Stimulated activated CD8-positive, alpha-beta memory T cell treated with anti-CD3 and anti-CD28 coated beads, Interleukin-12 subunit alpha, Interleukin-12 subunit beta, amount 100 ng/mL, for 24 hours (primary cell): ENCODE measurements around the gene LMX1A.

ENCODE experiments used
- DNase-seq: peaks from one replicate; pipeline ENCODE4 v3.0.0-alpha.2; 2020; ENCODE audit errors: extremely low read depth

LMX1A gene

GRCh38 chr1:165222580-165222979 is 133.9 kb downstream of the LMX1A start:
- no peak for DNase-seq

- no peak for DNase-seq
Observed at GRCh38 chr1:165218731-165219130, 137.8 kb downstream of the LMX1A start.

- no peak for DNase-seq
Observed at GRCh38 chr1:165217958-165218357, 138.6 kb downstream of the LMX1A start.

GRCh38 chr1:165216254-165216653 is 140.3 kb downstream of the LMX1A start:
- no peak for DNase-seq

- DNase-seq: no peak
Observed at GRCh38 chr1:165215676-165216075, 140.8 kb downstream of the LMX1A start.

GRCh38 chr1:165212229-165212628 is 144.3 kb downstream of the LMX1A start:
- DNase-seq: no peak

- DNase-seq: no peak
Observed at GRCh38 chr1:165207853-165208515, 148.5 kb downstream of the LMX1A start.

- DNase-seq: no peak
Observed at GRCh38 chr1:165205145-165205544, 151.4 kb downstream of the LMX1A start.

GRCh38 chr1:165204548-165204947 is 152.0 kb downstream of the LMX1A start:
- no peak for DNase-seq

GRCh38 chr1:165191087-165191486 is 165.4 kb downstream of the LMX1A start:
- DNase-seq: no peak

- no peak for DNase-seq
Observed at GRCh38 chr1:165189913-165190312, 166.6 kb downstream of the LMX1A start.

- DNase-seq: no peak
Observed at GRCh38 chr1:165189011-165189410, 167.5 kb downstream of the LMX1A start.

GRCh38 chr1:165187031-165188009 is 169.2 kb downstream of the LMX1A start:
- DNase-seq: no peak

- DNase-seq: no peak
Observed at GRCh38 chr1:165185161-165185889, 171.2 kb downstream of the LMX1A start.

- DNase-seq: no peak
Observed at GRCh38 chr1:165182975-165183374, 173.5 kb downstream of the LMX1A start.

GRCh38 chr1:165179306-165179705 is 177.2 kb downstream of the LMX1A start:
- DNase-seq: no peak

GRCh38 chr1:165174491-165174890 is 182.0 kb downstream of the LMX1A start:
- no peak for DNase-seq

- no peak for DNase-seq
Observed at GRCh38 chr1:165173818-165174217, 182.7 kb downstream of the LMX1A start.

GRCh38 chr1:165173409-165173808 is 183.1 kb downstream of the LMX1A start:
- no peak for DNase-seq

- no peak for DNase-seq
Observed at GRCh38 chr1:165172666-165173065, 183.8 kb downstream of the LMX1A start.

GRCh38 chr1:165169729-165170128 is 186.8 kb downstream of the LMX1A start:
- DNase-seq: no peak

- DNase-seq: no peak
Observed at GRCh38 chr1:165169028-165169427, 187.5 kb downstream of the LMX1A start.
